ENCODE results near the gene CDIP1. TPM values are rescaled to one million over a fixed set of nuclear protein-coding genes. Genes with fewer than 3 reads are reported as not detected.

CDIP1 gene
- total and polyA plus RNA-seq, 9 of the 15 experiments (the other 6 are each of a cell fraction or from before 2014, with no cell fraction given) = 0.29 TPM; not detected in 8

- no peak for TF ChIP-seq ZNF77 (CRISPR knock-in tag; IDR thresholded peaks at IDR 0.05)
- TF ChIP-seq MCM2 (IDR thresholded peaks at IDR 0.05; ENCODE audit: low read depth) = no peak
- no peak for TF ChIP-seq NCOA1 (IDR thresholded peaks at IDR 0.05; ENCODE audit: low read depth)
- no peak for TF ChIP-seq SRSF7 (optimal IDR thresholded peaks at IDR 0.05; ENCODE audit: low read depth, low read length)
- TF ChIP-seq ZFP1 (CRISPR knock-in tag; IDR thresholded peaks at IDR 0.05) = no peak
- TF ChIP-seq YY1 (IDR thresholded peaks at IDR 0.05; ENCODE audit: borderline replicate concordance in 1 of 3, control insufficient read depth in 1 of 3, extremely low read depth in 1 of 3, insufficient read depth in 3 of 3, insufficient read length in 1 of 3, insufficient replicate concordance in 2 of 3, low read depth in 1 of 3, low read length in 2 of 3) = peak in 2 of 3 experiments; percentile 63 to 68
- TF ChIP-seq SNRNP70 (optimal IDR thresholded peaks at IDR 0.05; ENCODE audit: low read depth, low read length) = no peak
- TF ChIP-seq ZMIZ1 (IDR thresholded peaks at IDR 0.05; ENCODE audit: low read depth in 2 of 2, low read length in 2 of 2) = peak in 1 of 2 experiments; percentile 47; a peak in 1 of 4 replicates
- no peak for TF ChIP-seq ZNF318 (IDR thresholded peaks at IDR 0.05; ENCODE audit: borderline replicate concordance in 1 of 2, low read depth in 1 of 2)
- TF ChIP-seq HBP1 (CRISPR knock-in tag; IDR thresholded peaks at IDR 0.05) = no peak
Measured at GRCh38 chr16:4475880-4476788, 62.4 kb downstream of the CDIP1 start, which contains the start of gene HMOX2 (continued).
